ENCODE data around the gene SMOC2.

The SMOC2 gene

GRCh38 chr6:168538892-168539811 lies 98.2 kb downstream of the SMOC2 start:
- H3K36me3 ChIP-seq (replicated peaks; ENCODE audit: low read depth, low read length) = no peaks in the 10 kb centered on the region
- no peaks in the 10 kb centered on the region for H3K79me2 ChIP-seq (ENCODE audit: low read length)
- H3K27me3 ChIP-seq (ENCODE audit: low read depth, low read length) = no peaks in the 10 kb centered on the region
- H3K9me3 ChIP-seq (ENCODE audit: insufficient read depth, low read length) = no peaks in the 10 kb centered on the region
- no peak overlapping the region for H3K4me2 ChIP-seq (ENCODE audit: low read length)
- H4K20me1 ChIP-seq (ENCODE audit: insufficient read depth, low read length) = no peaks in the 10 kb centered on the region
- no peak overlapping the region for H3K9ac ChIP-seq (ENCODE audit: low read length)
- no peak overlapping the region for H3K27ac ChIP-seq (ENCODE audit: low read length)
- no peak overlapping the region for H2AFZ ChIP-seq (ENCODE audit: low read depth, low read length)
- no peaks in the 10 kb centered on the region for H3K4me1 ChIP-seq (ENCODE audit: low read length)
- H3K4me3 ChIP-seq (ENCODE audit: low read length) = no peak overlapping the region
- no peak for TF ChIP-seq EZH2phosphoT487 (IDR thresholded peaks at IDR 0.05; ENCODE audit: low read depth)
- no peak for TF ChIP-seq CTCF (IDR thresholded peaks at IDR 0.05; ENCODE audit: low read depth, low read length)

- Histone ChIP-seq H3K4me3 (ENCODE audit: low read length) (no peak overlapping the region), H3K9me3 (ENCODE audit: insufficient read depth, low read length) (no peaks in the 10 kb centered on the region), H3K27me3 (ENCODE audit: low read depth, low read length) (no peaks in the 10 kb centered on the region), H3K27ac (ENCODE audit: low read length) (no peak overlapping the region), H4K20me1 (ENCODE audit: insufficient read depth, low read length) (no peaks in the 10 kb centered on the region), H2AFZ (ENCODE audit: low read depth, low read length) (no peak overlapping the region), H3K4me2 (ENCODE audit: low read length) (no peak overlapping the region), H3K4me1 (ENCODE audit: low read length) (no peaks in the 10 kb centered on the region), H3K79me2 (ENCODE audit: low read length) (no peaks in the 10 kb centered on the region), H3K9ac (ENCODE audit: low read length) (no peak overlapping the region), H3K36me3 (replicated peaks; ENCODE audit: low read depth, low read length) (no peaks in the 10 kb centered on the region)
- TF ChIP-seq EZH2phosphoT487 (IDR thresholded peaks at IDR 0.05; ENCODE audit: low read depth) (no peak), CTCF (IDR thresholded peaks at IDR 0.05; ENCODE audit: low read depth, low read length) (no peak)
Measured at GRCh38 chr6:168540713-168541291, 99.8 kb downstream of the SMOC2 start.

GRCh38 chr6:168541307-168541706 lies 100.3 kb downstream of the SMOC2 start:
- Histone ChIP-seq H3K9ac (ENCODE audit: low read length) (no peak overlapping the region), H3K27me3 (ENCODE audit: low read depth, low read length) (no peaks in the 10 kb centered on the region), H4K20me1 (ENCODE audit: insufficient read depth, low read length) (no peaks in the 10 kb centered on the region), H3K4me1 (ENCODE audit: low read length) (no peaks in the 10 kb centered on the region), H3K9me3 (ENCODE audit: insufficient read depth, low read length) (no peaks in the 10 kb centered on the region), H3K4me3 (ENCODE audit: low read length) (no peak overlapping the region), H2AFZ (ENCODE audit: low read depth, low read length) (no peak overlapping the region), H3K4me2 (ENCODE audit: low read length) (no peak overlapping the region), H3K27ac (ENCODE audit: low read length) (no peak overlapping the region), H3K79me2 (ENCODE audit: low read length) (no peaks in the 10 kb centered on the region), H3K36me3 (replicated peaks; ENCODE audit: low read depth, low read length) (no peaks in the 10 kb centered on the region)
- TF ChIP-seq CTCF (IDR thresholded peaks at IDR 0.05; ENCODE audit: low read depth, low read length) = no peak
- TF ChIP-seq EZH2phosphoT487 (IDR thresholded peaks at IDR 0.05; ENCODE audit: low read depth) = no peak

GRCh38 chr6:168542301-168542700 lies 101.3 kb downstream of the SMOC2 start:
- H3K36me3 ChIP-seq (replicated peaks; ENCODE audit: low read depth, low read length) = no peaks in the 10 kb centered on the region
- TF ChIP-seq CTCF (IDR thresholded peaks at IDR 0.05; ENCODE audit: low read depth, low read length) = no peak
- TF ChIP-seq EZH2phosphoT487 (IDR thresholded peaks at IDR 0.05; ENCODE audit: low read depth) = no peak
- H3K4me2 ChIP-seq (ENCODE audit: low read length) = no peak overlapping the region
- H4K20me1 ChIP-seq (ENCODE audit: insufficient read depth, low read length) = no peaks in the 10 kb centered on the region
- no peaks in the 10 kb centered on the region for H3K4me1 ChIP-seq (ENCODE audit: low read length)
- no peaks in the 10 kb centered on the region for H3K27me3 ChIP-seq (ENCODE audit: low read depth, low read length)
- H2AFZ ChIP-seq (ENCODE audit: low read depth, low read length) = no peak overlapping the region
- H3K4me3 ChIP-seq (ENCODE audit: low read length) = no peak overlapping the region
- H3K27ac ChIP-seq (ENCODE audit: low read length) = no peak overlapping the region
- H3K79me2 ChIP-seq (ENCODE audit: low read length) = no peaks in the 10 kb centered on the region
- no peak overlapping the region for H3K9ac ChIP-seq (ENCODE audit: low read length)
- no peaks in the 10 kb centered on the region for H3K9me3 ChIP-seq (ENCODE audit: insufficient read depth, low read length)

Measured in OCI-LY3 (cell line).